ENCODE measurements around the gene USP2.
"Not testable (repeated sequence)": the region's sequence is repeated elsewhere in the genome, so short reads cannot be mapped to it uniquely, and the experiment has no call there.

Gene USP2

GRCh38 chr11:119410501-119410900 is 29.0 kb upstream of the USP2 start:
- DNase-seq = no peak

- DNase-seq = no peak
Measured at GRCh38 chr11:119409731-119410130, 28.2 kb upstream of the USP2 start.

GRCh38 chr11:119406005-119406404 is 24.5 kb upstream of the USP2 start:
- peak; percentile 37 for DNase-seq

- DNase-seq = not testable (repeated sequence)
Measured at GRCh38 chr11:119405448-119405847, 24.0 kb upstream of the USP2 start.

GRCh38 chr11:119404872-119405271 is 23.4 kb upstream of the USP2 start:
- peak; percentile 44 for DNase-seq

GRCh38 chr11:119403021-119403420 is 21.5 kb upstream of the USP2 start:
- peak; percentile 64 for DNase-seq

- DNase-seq = no peak
Measured at GRCh38 chr11:119402470-119402869, 21.0 kb upstream of the USP2 start.

- no peak for DNase-seq
Measured at GRCh38 chr11:119400860-119401259, 19.4 kb upstream of the USP2 start.

GRCh38 chr11:119397740-119398139 is 16.2 kb upstream of the USP2 start:
- no peak for DNase-seq

- no peak for DNase-seq
Measured at GRCh38 chr11:119396835-119397234, 15.3 kb upstream of the USP2 start.

- no peak for DNase-seq
Measured at GRCh38 chr11:119391275-119391674, 9.8 kb upstream of the USP2 start.

- no peak for DNase-seq
Measured at GRCh38 chr11:119389611-119390254, 8.2 kb upstream of the USP2 start.

- no peak for DNase-seq
Measured at GRCh38 chr11:119388103-119388502, 6.6 kb upstream of the USP2 start.

GRCh38 chr11:119384332-119384731 is 2.8 kb upstream of the USP2 start:
- DNase-seq = no peak

GRCh38 chr11:119382513-119382912 is 1.0 kb upstream of the USP2 start:
- DNase-seq = not testable (repeated sequence)

- no peak for DNase-seq
Measured at GRCh38 chr11:119382101-119382500, 611 bp upstream of the USP2 start.

GRCh38 chr11:119380827-119381180 is 686 bp downstream of the USP2 start:
- no peak for DNase-seq

- no peak for DNase-seq
Measured at GRCh38 chr11:119380160-119380826, 1.2 kb downstream of the USP2 start.

- DNase-seq = no peak
Measured at GRCh38 chr11:119378851-119379465, 2.5 kb downstream of the USP2 start.

- DNase-seq = no peak
Measured at GRCh38 chr11:119377961-119378667, 3.4 kb downstream of the USP2 start.

GRCh38 chr11:119377112-119377901 is 4.2 kb downstream of the USP2 start:
- DNase-seq = no peak

GRCh38 chr11:119376197-119376847 is 5.2 kb downstream of the USP2 start:
- DNase-seq = no peak
